NCI-H2081 treated with DMSO at 0.1 percent for 48 hours (cell line): ENCODE measurements around the gene RELL2.

Source experiments
- DNase-seq: peaks from one replicate; lab custom pipeline; 2025; lab: John Stamatoyannopoulos, UW

The RELL2 gene

DNA sequence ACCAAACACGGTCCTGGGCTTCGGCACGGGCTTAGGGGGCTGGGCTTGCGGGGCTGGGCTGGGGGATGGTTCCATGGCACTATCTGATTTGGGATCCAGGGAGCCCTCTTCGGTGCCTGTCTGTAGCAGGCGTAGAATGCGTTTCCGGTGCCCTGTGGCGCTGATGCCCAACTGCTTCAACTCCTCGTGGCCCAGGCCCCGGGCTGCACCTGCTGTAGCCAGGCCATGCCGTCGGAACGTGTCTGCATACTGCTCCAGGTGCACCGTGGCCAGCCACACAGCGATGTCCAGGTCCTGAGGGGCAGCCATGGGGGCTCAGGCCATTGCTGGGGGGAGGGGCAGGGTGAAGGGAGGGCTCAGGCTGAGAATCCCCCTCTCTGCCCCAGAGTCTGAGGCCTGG lies 43.4 kb downstream of the RELL2 start:
- no peak for DNase-seq

DNA sequence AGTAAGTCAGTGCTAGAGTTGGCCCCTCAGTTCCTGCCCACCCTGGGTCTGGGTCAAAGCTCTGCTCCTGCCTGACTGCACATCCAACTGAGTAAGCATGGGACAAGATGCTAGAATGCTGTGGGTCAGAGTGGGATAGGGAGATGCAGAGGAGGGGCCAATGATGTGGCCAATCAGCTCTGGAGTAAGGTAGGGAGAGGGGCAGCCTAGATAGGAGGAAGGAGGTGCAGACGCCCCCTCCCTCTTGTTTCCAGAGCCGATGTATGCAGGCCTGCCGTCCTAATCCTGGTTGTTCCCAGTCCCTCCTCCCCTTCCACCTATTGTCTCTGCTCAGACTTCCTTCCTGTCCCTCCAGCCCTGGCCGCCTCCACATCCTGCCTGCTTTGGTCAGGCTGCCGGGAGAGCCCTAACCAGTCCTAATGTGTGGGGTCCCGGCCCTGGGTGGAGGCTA lies 44.0 kb downstream of the RELL2 start:
- no peak for DNase-seq

DNA sequence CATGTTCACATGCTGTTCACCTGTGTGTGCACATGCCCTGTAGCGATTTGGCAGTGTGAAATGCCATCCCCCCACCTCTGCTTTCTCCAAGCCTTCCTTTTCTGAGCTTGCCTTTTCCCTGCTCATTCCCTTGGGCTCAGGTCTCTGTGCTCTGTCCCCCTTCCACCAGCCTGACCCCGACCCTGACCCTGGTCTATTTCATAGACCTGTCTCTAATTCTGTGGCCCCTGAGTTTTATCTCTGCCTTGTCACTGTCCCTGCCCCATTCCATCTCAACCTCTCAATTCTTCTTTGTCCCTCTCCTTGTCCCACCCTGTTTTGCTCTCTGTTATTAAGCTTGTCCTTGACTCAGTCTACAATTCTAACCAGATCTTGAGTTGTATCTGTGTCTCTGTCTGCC lies 44.5 kb downstream of the RELL2 start:
- no peak for DNase-seq

DNA sequence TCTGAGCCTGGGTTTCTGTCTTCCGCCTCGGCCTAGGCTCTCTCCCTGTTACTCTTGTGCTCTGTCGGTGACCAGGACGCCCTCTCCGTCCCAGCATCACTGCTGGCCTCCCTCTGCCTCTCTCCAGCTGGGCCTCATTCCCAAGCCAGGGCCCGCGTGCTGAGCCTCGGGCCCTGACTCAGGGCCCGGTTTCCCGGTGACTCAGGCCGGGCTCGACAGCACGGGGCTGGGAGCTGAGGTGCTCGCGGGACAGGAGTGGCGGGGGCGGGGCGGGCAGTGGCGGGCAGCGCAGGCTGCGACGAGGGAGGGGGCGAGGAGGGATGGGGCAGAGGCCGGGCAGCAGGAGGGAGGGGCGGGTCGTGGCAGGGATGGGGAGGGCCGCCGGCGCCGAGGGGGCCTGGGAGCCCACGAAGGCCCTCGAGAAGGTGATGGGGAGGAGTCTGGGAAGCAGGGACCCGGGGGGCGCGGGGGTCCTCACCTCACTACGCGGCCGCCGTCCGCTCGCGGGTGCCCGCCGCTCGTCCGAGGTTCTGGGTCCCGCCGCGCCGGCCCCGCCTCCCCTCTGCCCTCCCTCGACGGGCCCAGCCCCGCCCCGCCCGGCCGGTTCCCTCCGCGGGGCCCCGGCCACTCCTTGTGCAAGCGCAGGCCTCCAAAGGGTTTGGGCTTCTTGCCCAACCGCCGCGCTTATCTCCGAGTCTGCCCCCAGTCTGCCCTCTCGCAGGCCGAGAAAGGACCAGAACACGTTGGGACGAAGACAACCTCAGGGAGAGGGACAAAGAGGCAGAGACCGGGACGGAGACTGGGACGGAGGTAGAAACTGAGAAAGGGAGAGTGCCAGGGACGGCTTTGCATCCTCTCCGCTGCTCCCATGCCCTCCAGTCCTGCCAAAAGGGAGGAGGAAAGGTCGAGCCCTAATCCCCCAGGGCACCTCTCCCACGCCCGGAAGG lies 45.2 kb downstream of the RELL2 start, which contains the start of gene ARAP3:
TSS of gene ARAP3 (minus strand) at position 536 of the 947 bp plus-strand sequence. CDS start 1,744 bp downstream, outside the sequence.
- DNase-seq, result no peak

DNA sequence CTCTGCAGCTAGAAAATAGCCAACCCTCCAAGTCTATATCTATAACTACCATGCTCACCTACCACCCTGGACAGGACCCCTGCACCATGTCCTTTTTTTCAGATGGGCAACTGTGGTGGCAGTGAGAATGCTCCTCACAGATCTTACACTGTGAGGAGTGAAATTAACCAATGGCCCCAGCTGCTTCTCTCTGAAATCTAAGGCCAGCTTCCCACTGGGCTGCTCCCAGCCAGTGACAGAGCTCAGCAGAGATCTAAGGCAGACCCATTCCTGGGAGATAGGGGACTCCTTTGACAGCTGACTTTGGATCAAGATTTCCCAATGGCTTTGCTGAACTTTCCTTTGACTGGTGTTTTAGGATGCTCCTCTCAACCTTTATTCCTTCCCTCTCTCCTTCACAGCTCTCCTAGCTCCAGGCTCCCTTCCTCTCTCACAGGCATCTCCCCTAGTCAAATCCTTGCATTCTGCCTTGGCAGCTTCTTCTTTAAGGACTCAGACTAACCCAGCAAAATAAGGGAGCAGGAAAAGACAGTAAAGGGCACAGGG lies 46.9 kb downstream of the RELL2 start:
- DNase-seq, result no peak

DNA sequence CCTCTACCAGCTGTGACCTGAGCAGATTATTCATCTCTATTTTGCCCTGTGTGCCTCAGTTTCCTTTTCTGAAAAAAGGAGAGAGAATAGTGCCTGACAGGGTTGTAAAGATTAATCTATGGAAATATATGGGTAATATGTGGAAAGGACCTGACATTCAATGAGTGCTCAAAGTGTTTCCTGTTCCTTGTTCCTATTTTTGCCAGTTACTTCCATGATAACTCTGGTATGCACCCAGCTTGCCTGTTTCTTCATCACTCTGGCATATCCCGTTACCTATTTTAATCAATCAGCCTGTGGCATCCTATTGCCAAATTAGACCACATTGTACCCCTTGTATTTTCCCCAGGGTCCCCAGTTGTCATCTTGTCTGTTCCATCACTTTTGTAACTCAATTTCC lies 48.8 kb downstream of the RELL2 start:
- no peak for DNase-seq

DNA sequence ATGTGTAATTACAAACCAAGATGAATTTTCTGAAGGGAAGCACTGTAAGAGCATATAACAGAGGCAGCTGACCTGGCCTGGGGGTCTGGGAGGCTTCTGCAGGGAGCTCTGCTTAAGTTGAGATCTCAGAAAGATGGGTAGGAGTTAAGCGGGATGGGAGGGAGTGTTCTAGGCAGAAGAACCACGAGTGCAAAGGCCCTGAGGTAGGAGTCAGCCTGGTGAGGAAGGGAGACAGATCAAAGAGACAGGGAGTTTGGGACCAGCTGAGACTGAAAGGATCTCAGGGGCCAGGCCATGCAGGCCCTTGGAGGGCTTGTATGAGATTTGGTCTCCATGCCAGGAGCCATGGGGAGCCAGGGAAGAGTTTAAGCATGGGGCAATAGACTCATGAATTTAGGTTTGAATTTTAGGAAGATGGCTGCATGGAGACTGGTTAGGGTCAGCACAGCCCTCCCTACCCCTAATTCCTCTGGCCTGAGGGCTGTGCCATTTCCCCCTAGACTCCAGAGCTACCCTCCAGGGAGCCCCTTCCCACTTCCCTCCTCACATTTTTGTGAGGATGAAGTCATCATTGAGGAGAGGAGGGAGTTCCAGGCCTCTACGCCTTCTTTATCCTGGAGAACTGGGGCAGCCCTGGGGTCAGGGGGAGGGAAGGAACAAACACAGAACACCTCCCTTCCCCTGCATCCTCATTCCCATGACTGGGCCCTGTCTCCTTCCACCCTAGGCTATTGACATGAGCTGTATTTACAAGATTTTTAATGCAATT lies 50.0 kb downstream of the RELL2 start:
- DNase-seq, result no peak
